ENCODE results near the gene ANKRD33B. TPM values are rescaled to one million over a fixed set of nuclear protein-coding genes. Genes with fewer than 3 reads are reported as not detected.

Gene ANKRD33B
- polyA plus RNA-seq, 1 experiment = 4.8 TPM

DNA sequence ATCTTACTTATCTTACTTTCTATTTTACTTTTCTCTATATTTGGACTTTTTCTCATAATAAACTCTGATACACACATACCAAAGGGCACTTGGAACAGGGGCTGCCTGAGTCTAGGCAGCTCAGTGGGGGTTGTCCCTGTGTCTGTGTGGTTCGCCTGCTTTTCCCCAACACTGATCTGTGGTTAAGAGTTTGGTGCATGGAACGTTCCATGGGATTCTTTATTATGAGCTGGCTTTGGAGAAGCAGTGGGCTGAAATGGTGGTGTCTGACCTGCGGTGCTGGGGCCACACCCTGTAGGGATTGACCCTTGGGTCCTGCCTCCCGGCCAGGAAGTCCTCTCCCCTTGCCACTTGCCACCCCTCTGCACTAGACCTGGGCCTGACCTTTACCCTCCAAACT lies 47.4 kb downstream of the ANKRD33B start:
- H3K27ac ChIP-seq (ENCODE audit: low read depth, low read length) = no peak overlapping the region
- TF ChIP-seq, protein P1, sequence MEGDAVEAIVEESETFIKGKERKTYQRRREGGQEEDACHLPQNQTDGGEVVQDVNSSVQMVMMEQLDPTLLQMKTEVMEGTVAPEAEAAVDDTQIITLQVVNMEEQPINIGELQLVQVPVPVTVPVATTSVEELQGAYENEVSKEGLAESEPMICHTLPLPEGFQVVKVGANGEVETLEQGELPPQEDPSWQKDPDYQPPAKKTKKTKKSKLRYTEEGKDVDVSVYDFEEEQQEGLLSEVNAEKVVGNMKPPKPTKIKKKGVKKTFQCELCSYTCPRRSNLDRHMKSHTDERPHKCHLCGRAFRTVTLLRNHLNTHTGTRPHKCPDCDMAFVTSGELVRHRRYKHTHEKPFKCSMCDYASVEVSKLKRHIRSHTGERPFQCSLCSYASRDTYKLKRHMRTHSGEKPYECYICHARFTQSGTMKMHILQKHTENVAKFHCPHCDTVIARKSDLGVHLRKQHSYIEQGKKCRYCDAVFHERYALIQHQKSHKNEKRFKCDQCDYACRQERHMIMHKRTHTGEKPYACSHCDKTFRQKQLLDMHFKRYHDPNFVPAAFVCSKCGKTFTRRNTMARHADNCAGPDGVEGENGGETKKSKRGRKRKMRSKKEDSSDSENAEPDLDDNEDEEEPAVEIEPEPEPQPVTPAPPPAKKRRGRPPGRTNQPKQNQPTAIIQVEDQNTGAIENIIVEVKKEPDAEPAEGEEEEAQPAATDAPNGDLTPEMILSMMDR (IDR thresholded peaks at IDR 0.05; ENCODE audit: low read depth, low read length) = no peak
- CTCF ChIA-PET = interaction anchor here (0.6 to 1.6 kb wide), 3 partner anchors 16 to 159 kb away, joined by 3 to 4 read pairs (median 4); no protein-coding TSS in a partner anchor
- H3K4me3 ChIP-seq (ENCODE audit: low read depth, low read length) = no peak overlapping the region
- POLR2A ChIA-PET = no interaction called here
- no peak for DNase-seq (ENCODE audit: low read depth, low spot score)
- no peaks in the 10 kb centered on the region; the same call in 1 of the 2 replicates for H3K9me3 ChIP-seq (ENCODE audit: control insufficient read depth, insufficient read depth, low read length)
- H3K27me3 ChIP-seq (ENCODE audit: control insufficient read depth, insufficient read depth, low read length) = no peaks in the 10 kb centered on the region

DNA sequence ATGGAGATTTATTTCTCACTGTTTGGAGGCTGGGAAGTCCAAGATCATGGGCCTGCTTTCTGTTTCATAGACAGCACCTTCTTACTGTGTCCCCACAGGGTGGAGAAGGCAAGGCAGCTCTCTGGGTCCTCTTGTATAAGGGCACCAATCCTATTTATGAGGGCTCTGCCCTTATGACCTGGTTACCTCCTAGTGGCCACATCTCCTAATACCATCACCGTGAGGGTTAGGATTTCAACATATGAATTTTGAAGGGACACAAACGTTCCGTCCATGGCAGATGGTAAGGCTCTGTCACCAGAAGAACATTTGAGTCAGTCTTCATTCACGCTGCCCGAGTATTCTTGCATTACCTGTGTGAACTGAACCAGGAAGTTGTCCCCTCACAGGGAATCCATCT lies 48.4 kb downstream of the ANKRD33B start:
- no peak overlapping the region for H3K4me3 ChIP-seq (ENCODE audit: low read depth, low read length)
- ChIA-PET POLR2A (no interaction called here), CTCF (interaction anchor here (0.8 to 1.6 kb wide), 2 partner anchors 15 to 28 kb away, joined by 3 to 4 read pairs; no protein-coding TSS in a partner anchor)
- H3K27ac ChIP-seq (ENCODE audit: low read depth, low read length) = no peak overlapping the region
- no peaks in the 10 kb centered on the region for H3K27me3 ChIP-seq (ENCODE audit: control insufficient read depth, insufficient read depth, low read length)
- no peaks in the 10 kb centered on the region; the same call in 1 of the 2 replicates for H3K9me3 ChIP-seq (ENCODE audit: control insufficient read depth, insufficient read depth, low read length)
- no peak for DNase-seq (ENCODE audit: low read depth, low spot score)
- TF ChIP-seq, protein P1 (IDR thresholded peaks at IDR 0.05; ENCODE audit: low read depth, low read length) = no peak

DNA sequence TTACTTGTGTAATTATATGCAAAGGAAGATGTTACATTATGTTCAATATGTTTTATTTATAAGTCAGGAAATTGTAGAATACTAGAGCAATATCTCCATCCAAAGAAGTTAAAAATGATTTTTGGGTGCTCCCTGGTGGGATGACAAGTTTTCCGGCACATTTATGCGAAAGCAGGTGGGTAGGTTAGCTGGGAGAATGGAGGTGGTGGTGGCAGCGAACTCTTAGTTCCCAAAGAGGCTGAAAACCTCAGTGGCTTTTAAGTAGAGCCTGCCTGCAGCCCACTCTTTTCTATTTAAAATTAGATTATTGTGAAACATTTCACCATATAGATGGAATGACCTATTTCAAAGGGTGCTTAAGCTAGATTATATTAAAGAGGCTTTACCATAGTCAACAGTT lies 51.8 kb downstream of the ANKRD33B start:
- no peak overlapping the region for H3K27ac ChIP-seq (ENCODE audit: low read depth, low read length)
- H3K9me3 ChIP-seq (ENCODE audit: control insufficient read depth, insufficient read depth, low read length) = peaks cover 6% of the 10 kb centered on the region
- ChIA-PET POLR2A (no interaction called here), CTCF (interaction anchor here (0.8 to 1.0 kb wide), 2 partner anchors 12 to 163 kb away, joined by 3 to 4 read pairs; no protein-coding TSS in a partner anchor)
- DNase-seq (ENCODE audit: low read depth, low spot score) = no peak
- TF ChIP-seq, protein P1 (IDR thresholded peaks at IDR 0.05; ENCODE audit: low read depth, low read length) = no peak
- no peaks in the 10 kb centered on the region for H3K27me3 ChIP-seq (ENCODE audit: control insufficient read depth, insufficient read depth, low read length)
- no peak overlapping the region for H3K4me3 ChIP-seq (ENCODE audit: low read depth, low read length)

DNA sequence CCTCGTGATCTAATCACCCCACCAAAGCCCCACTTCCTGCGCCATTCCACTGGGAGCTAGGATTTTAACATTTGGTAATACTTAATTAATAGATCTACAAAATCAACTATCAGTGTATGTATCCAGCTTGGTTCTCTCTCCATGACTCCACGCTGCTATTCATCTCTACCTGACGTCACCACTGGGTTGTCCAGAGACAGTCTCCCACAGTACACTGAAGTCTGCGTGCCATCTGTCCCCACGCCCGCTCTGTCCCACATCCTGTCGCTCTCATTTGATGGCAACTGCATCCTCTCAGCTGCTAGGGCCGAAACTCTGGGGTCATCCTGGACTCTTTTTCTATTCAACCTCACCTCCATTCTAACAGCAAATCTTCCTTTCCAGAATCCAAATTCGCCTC lies 53.2 kb downstream of the ANKRD33B start:
- Histone ChIP-seq H3K27me3 (ENCODE audit: control insufficient read depth, insufficient read depth, low read length) (no peaks in the 10 kb centered on the region), H3K4me3 (ENCODE audit: low read depth, low read length) (no peak overlapping the region), H3K9me3 (ENCODE audit: control insufficient read depth, insufficient read depth, low read length) (peaks cover 6% of the 10 kb centered on the region), H3K27ac (ENCODE audit: low read depth, low read length) (no peak overlapping the region)
- POLR2A ChIA-PET = no interaction called here
- DNase-seq (ENCODE audit: low read depth, low spot score) = no peak
- TF ChIP-seq, protein P1 (IDR thresholded peaks at IDR 0.05; ENCODE audit: low read depth, low read length) = no peak
- CTCF ChIA-PET = interaction anchor here (0.6 to 3.2 kb wide), 3 partner anchors 9 to 24 kb away, joined by 3 to 10 read pairs (median 6); no protein-coding TSS in a partner anchor

DNA sequence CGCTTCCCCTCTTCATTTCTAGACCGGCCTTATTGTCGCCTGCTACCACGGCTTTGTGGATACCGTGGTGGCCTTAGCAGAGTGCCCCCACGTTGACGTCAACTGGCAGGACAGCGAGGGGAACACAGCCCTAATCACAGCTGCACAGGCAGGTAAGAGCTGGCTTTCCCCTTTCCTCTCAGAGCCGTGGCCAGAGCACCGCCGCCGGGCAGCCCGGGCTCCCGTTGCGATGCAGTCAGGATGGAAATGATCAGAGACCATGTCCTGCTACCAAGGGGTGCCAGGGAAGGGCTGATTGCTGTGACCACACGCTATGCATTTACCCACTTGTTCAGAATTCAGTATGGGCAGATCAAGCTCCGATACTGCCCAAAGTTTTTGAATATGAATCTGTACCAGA lies 54.4 kb downstream of the ANKRD33B start:
- CTCF ChIA-PET = interaction anchor here (3.2 kb wide), 1 partner anchor 10 kb away, joined by 10 read pairs; no protein-coding TSS in a partner anchor
- no peaks in the 10 kb centered on the region for H3K27me3 ChIP-seq (ENCODE audit: control insufficient read depth, insufficient read depth, low read length)
- H3K9me3 ChIP-seq (ENCODE audit: control insufficient read depth, insufficient read depth, low read length) = peaks cover 6% of the 10 kb centered on the region; the same call in 1 of the 2 replicates
- TF ChIP-seq, protein P1 (IDR thresholded peaks at IDR 0.05; ENCODE audit: low read depth, low read length) = no peak
- no peak overlapping the region for H3K4me3 ChIP-seq (ENCODE audit: low read depth, low read length)
- H3K27ac ChIP-seq (ENCODE audit: low read depth, low read length) = no peak overlapping the region
- DNase-seq (ENCODE audit: low read depth, low spot score) = no peak
- POLR2A ChIA-PET = no interaction called here

All from AG04450 (cell line).